OCI-LY7 (cell line): ENCODE data around the gene EIF3M.

Source experiments
- CTCF ChIP-seq: fragments of 200-600 bp; sonication (generic); conservative IDR thresholded peaks from 2 replicates; pipeline ENCODE4 v1.5.1; 2014; ENCODE audit warnings: mild to moderate bottlenecking, antibody characterized with exemption, low read length, moderate library complexity, mixed read lengths
- EZH2phosphoT487 ChIP-seq: fragments of 200-600 bp; sonication (generic); IDR thresholded peaks from 2 replicates; pipeline ENCODE4 v1.6.1; 2018; ENCODE audit warnings: low read depth, borderline replicate concordance, mild to moderate bottlenecking, mixed run types, antibody characterized with exemption, low read length, moderate library complexity, mixed read lengths

- TF ChIP-seq CTCF (no peak), EZH2phosphoT487 (no peak)
Observed at GRCh38 chr11:32571039-32571438, 12.6 kb upstream of the EIF3M start.
